Measurements from ENCODE around the gene TBC1D32.

DNA sequence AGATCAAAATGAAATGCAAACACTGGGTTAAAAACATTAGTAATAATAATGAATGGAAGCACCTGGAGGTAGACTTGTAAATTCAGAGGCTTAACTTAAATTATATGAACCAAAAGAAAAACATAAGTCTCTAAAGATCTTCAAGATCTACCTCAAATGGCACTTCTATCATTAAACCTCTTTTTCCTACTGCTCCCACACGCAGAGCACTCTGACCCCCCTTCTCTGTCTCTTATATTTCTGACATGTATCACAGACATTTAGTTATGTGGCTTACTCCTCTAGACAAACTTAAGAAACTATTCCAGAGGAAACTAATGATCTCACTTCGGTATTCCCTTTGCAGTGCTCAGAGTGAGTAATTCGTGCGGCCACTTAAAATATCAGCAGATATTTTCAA, 1.1 kb downstream of the TBC1D32 start:
- TF ChIP-seq, protein P1, sequence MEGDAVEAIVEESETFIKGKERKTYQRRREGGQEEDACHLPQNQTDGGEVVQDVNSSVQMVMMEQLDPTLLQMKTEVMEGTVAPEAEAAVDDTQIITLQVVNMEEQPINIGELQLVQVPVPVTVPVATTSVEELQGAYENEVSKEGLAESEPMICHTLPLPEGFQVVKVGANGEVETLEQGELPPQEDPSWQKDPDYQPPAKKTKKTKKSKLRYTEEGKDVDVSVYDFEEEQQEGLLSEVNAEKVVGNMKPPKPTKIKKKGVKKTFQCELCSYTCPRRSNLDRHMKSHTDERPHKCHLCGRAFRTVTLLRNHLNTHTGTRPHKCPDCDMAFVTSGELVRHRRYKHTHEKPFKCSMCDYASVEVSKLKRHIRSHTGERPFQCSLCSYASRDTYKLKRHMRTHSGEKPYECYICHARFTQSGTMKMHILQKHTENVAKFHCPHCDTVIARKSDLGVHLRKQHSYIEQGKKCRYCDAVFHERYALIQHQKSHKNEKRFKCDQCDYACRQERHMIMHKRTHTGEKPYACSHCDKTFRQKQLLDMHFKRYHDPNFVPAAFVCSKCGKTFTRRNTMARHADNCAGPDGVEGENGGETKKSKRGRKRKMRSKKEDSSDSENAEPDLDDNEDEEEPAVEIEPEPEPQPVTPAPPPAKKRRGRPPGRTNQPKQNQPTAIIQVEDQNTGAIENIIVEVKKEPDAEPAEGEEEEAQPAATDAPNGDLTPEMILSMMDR (conservative IDR thresholded peaks at IDR 0.05 in 1 of 2, IDR thresholded peaks at IDR 0.05 in 1 of 2; ENCODE audit: low read depth in 1 of 2, low read length in 2 of 2): no peak
- no peak for TF ChIP-seq EZH2 (IDR thresholded peaks at IDR 0.05; ENCODE audit: low read length, missing control alignments)
